ENCODE results near the gene HES7.
"Not testable (repeated sequence)": the region's sequence is repeated elsewhere in the genome, so short reads cannot be mapped to it uniquely, and the experiment has no call there.

The HES7 gene

GRCh38 chr17:8124350-8125153, 646 bp upstream of the HES7 start:
- DNase-seq (ENCODE audit: low read depth in 4 of 4, low spot score in 1 of 4), result peak in 1 of 4 experiments; percentile 24

GRCh38 chr17:8122924-8123694, 797 bp downstream of the HES7 start:
- DNase-seq (ENCODE audit: low read depth in 4 of 4, low spot score in 1 of 4), result peak in 2 of 4 experiments; percentile 27 to 30

- DNase-seq (ENCODE audit: low read depth in 4 of 4, low spot score in 1 of 4), result peak in 1 of 4 experiments; percentile 21
These were observed 1.4 kb downstream of the HES7 start for GRCh38 chr17:8122422-8122923.

- peak in 3 of 4 experiments; percentile 15 to 64 (median 22) for DNase-seq (ENCODE audit: low read depth in 4 of 4, low spot score in 1 of 4)
These were observed 2.1 kb downstream of the HES7 start for GRCh38 chr17:8121681-8122421.

- no peak for DNase-seq (ENCODE audit: low read depth in 4 of 4, low spot score in 1 of 4)
These were observed 2.6 kb downstream of the HES7 start for GRCh38 chr17:8121407-8121680.

GRCh38 chr17:8120520-8121406, 3.1 kb downstream of the HES7 start:
- peak in 3 of 4 experiments; percentile 69 to 83 (median 75) for DNase-seq (ENCODE audit: low read depth in 4 of 4, low spot score in 1 of 4)

- DNase-seq (ENCODE audit: low read depth in 4 of 4, low spot score in 1 of 4), result peak; percentile 69 to 93 (median 86)
These were observed 4.1 kb downstream of the HES7 start for GRCh38 chr17:8119581-8120519.

- peak in 3 of 4 experiments; percentile 68 to 82 (median 75) for DNase-seq (ENCODE audit: low read depth in 4 of 4, low spot score in 1 of 4)
These were observed 4.9 kb downstream of the HES7 start for GRCh38 chr17:8118769-8119580.

- peak in 1 of 4 experiments; percentile 16 for DNase-seq (ENCODE audit: low read depth in 4 of 4, low spot score in 1 of 4)
These were observed 5.7 kb downstream of the HES7 start, which contains the start of gene ALOXE3 for GRCh38 chr17:8117980-8118768. Gene ALOXE3 (minus strand): TSS chr17:8118514. CDS start chr17:8117990, 524 bp downstream.

- no peak for DNase-seq (ENCODE audit: low read depth in 4 of 4, low spot score in 1 of 4)
These were observed 6.4 kb downstream of the HES7 start for GRCh38 chr17:8117367-8117979.

GRCh38 chr17:8116776-8117175, 7.1 kb downstream of the HES7 start:
- DNase-seq (ENCODE audit: low read depth in 4 of 4, low spot score in 1 of 4), result no peak

- no peak for DNase-seq (ENCODE audit: low read depth in 4 of 4, low spot score in 1 of 4)
These were observed 13.0 kb downstream of the HES7 start for GRCh38 chr17:8110907-8111306.

- no peak for DNase-seq (ENCODE audit: low read depth in 4 of 4, low spot score in 1 of 4)
These were observed 13.5 kb downstream of the HES7 start for GRCh38 chr17:8110456-8110804.

GRCh38 chr17:8109661-8110455, 14.0 kb downstream of the HES7 start:
- DNase-seq (ENCODE audit: low read depth in 4 of 4, low spot score in 1 of 4), result peak in 3 of 4 experiments; percentile 59 to 74 (median 61)

- no peak for DNase-seq (ENCODE audit: low read depth in 4 of 4, low spot score in 1 of 4)
These were observed 14.8 kb downstream of the HES7 start for GRCh38 chr17:8108972-8109660.

GRCh38 chr17:8106980-8107379, 16.9 kb downstream of the HES7 start:
- DNase-seq (ENCODE audit: low read depth in 4 of 4, low spot score in 1 of 4), result not testable (repeated sequence)

Measured in stimulated activated CD4-positive, alpha-beta T cell treated with anti-CD3 and anti-CD28 coated beads, Interleukin-1b, Interleukin-23, amount 100 ng/mL, for 24 hours (primary cell).